Keratinocyte (primary cell): ENCODE results near the gene TENM4.

ENCODE experiments used
- CTCF ChIP-seq, 3 experiments: IDR thresholded peaks in 1 of 3; conservative IDR thresholded peaks in 1 of 3; optimal IDR thresholded peaks in 1 of 3; 2 replicates in 2 of 3; 3 replicates in 1 of 3; pipeline versions ENCODE3 to v1.5.1; 2011; ENCODE audit warnings: low read length in 3 of 3, mild to moderate bottlenecking in 3 of 3, moderate library complexity in 2 of 3, control low read depth in 1 of 3, inconsistent platforms in 1 of 3; ENCODE audit not compliant: insufficient read depth in 2 of 3; ENCODE audit errors: extremely low read depth in 1 of 3
- EZH2 ChIP-seq: IDR thresholded peaks from one replicate; pipeline ENCODE4 v1.6.1; 2012; ENCODE audit warnings: inconsistent platforms, mild to moderate bottlenecking, low read length, moderate library complexity

DNA sequence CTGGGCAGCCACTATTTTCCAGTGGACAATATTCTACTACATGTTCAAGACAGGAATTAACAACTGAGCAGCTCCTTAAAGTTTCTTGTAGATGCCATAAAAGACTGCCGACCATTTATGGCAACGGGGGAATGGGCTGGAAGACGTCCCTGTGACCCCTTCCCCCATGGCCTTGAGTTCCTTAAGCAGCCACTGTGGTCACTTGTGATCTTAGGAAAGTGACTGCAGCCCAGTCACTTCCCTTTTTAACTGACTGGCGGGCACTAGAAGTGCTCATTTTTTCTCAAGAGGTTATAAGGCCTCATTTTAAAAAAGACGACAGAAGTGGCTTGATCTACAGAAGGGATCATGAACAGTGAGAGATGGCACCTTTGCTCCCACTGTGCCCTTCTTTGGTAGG, 713.0 kb downstream of the TENM4 start:
- TF ChIP-seq CTCF (optimal IDR thresholded peaks at IDR 0.05 in 1 of 3, IDR thresholded peaks at IDR 0.05 in 1 of 3, conservative IDR thresholded peaks at IDR 0.05 in 1 of 3; ENCODE audit: extremely low read depth in 1 of 3, insufficient read depth in 2 of 3, low read length in 3 of 3) (no peak), EZH2 (no peak)
